ENCODE results near the gene CDR2L.

The CDR2L gene

DNA sequence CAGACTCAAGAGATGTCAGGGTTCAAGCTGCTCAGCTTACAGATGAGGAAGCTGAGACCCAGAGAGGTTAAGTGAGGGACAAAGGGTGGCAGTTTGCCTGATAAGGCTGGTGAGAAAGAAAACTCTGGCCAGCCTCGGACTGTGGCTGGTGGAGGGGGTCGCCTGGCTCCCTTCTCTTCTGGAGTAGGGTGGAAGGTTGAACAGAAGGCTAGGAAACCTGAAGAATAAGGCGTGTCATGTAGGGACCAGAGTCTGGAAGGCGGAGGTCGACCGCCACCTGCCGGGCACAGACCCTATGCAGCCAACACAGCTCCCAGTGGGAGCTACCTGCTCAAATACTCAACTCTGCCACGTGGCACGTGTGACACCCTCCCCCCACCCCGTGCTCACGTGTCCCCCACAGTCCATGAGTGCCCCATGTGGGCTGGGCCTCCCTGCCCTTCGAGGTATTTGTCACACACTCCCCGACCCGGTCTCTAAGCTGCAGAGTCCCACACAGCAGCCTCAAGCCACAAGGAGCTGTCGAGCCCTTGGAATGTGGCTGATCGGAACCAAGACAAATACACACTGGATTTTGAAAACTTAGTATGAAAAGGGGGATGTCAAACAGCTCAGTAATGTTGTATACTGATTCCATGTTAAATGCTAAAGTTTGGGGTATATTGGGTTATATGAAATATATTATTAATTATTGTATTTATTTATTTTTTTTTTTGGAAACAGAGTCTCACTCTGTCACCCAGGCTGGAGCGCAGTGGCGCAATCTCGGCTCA, 26.7 kb upstream of the CDR2L start:
- TF ChIP-seq CTCF (conservative IDR thresholded peaks at IDR 0.05) = peak; percentile 55
- no peak overlapping the region for H3K27ac ChIP-seq

GRCh38 chr17:74961657-74962350, 25.6 kb upstream of the CDR2L start:
- peak; percentile 79 for TF ChIP-seq CTCF (conservative IDR thresholded peaks at IDR 0.05)
- H3K27ac ChIP-seq = peak overlapping the region; percentile 27

GRCh38 chr17:74962622-74963394, 24.6 kb upstream of the CDR2L start:
- no peak for TF ChIP-seq CTCF (conservative IDR thresholded peaks at IDR 0.05)
- peak overlapping the region; percentile 27; the same call in 1 of the 2 replicates for H3K27ac ChIP-seq

DNA sequence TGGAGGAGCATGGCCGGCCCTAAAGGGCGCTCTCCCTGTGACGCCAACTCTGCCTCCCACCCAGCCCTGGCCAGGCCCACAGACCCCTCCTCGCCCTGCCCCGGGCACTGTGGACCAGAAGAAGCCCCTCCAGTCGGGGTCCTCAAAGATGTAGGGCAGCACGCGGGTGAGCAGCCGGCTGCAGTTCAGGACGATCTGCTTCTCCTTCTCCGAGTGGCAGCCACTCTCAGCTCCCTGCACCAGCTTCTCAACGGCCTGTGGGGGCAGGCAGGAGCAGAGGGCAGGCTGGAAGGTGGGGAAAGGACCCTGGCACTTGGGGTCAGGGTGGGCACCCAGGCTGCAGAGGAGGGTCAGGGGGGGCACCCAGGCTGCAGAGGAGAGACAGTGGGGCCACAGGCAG, 23.8 kb upstream of the CDR2L start:
- TF ChIP-seq CTCF (conservative IDR thresholded peaks at IDR 0.05) = 0 out of 2 replicates have a peak, but pooled peaks have one; percentile 6

DNA sequence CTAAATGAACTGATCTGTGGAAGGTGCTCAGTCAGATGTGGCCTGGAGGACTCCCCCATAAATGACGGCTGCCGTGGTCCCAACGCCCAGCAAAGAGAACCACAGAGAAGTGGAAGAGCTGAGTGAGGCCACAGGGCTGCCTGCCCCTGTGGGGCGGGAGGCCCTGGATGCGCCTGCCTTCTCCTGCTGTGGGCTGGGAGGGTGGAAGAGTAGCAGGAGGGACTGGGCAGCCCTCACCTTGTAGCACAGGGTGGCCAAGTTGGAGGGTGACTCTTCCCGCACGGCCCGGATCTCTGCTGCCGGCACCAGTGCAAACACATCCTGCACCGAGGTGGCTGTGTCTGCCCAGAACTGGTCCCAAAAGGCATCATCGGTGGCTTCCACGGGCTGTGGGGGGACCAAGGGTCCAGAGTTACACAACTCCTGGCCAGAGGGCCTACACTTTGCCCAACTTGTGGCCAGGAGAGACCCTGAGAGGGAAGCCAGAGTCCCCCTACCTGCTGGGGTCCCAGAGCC, 23.1 kb upstream of the CDR2L start:
- H3K27ac ChIP-seq = no peak overlapping the region
- TF ChIP-seq CTCF (conservative IDR thresholded peaks at IDR 0.05) = no peak

More for the DNA sequence above, 23.8 kb upstream of the CDR2L start:
- H3K27ac ChIP-seq = no peak overlapping the region

- no peak for TF ChIP-seq CTCF (conservative IDR thresholded peaks at IDR 0.05)
- H3K27ac ChIP-seq = no peak overlapping the region
These were observed 22.3 kb upstream of the CDR2L start for GRCh38 chr17:74964988-74965622.
